Measurements from ENCODE around the gene QPCTL. TPM values are rescaled to one million over a fixed set of nuclear protein-coding genes. Genes with fewer than 3 reads are reported as not detected.
A peak's percentile ranks its signal among the peaks of the same experiment; 100 is the strongest.

QPCTL gene
- total and polyA plus RNA-seq, 2 of the 4 experiments (the other 2 are of a cell fraction): 6.6 to 11.5 TPM

DNA sequence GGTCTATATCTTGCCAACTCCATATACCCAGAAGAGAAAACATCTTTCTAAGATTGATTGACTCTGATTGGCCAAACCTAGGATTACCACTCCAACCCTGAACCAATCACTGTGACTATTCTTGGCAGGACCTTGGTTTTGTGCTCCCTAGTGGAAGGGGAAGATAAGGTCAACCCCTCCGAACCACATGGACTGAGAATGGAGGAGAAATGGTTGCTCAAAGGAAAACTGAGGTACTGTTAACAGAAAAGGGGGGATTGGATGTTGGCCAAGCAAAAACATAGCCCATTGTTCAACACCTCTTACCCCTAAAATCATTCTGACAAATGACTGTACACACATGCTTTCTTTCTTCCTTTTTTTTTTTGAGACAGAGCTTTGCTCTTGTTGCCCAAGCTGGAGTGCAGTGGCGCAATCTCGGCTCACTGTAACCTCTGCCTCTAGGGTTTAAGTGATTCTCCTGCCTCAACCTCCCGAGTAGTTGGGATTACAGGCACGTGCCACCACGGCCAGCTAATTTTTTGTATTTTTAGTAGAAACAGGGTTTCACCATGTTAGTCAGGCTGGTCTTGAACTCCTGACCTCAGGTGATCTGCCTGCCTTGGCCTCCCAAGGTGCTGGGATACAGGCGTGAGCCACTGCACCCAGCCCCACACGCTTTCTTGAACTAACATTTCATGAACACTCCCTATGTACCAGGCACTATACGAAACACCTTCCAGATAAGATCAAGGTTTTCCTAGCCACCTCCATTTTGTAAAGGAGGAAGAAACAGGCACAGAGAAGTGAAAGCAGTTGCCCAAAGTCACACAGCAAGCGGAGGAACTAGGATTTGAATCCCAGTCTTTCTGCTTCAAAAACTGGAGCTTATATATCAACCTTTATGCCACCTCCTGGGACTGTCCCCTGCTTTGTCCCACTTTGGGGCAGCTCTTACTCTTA lies 47.3 kb downstream of the QPCTL start:
- Histone ChIP-seq H3K27me3 (ENCODE audit: control insufficient read depth, insufficient read depth, low read length) (peaks cover 9% of the 10 kb centered on the region), H3K9me3 (ENCODE audit: control insufficient read depth, insufficient read depth, low read length) (no peaks in the 10 kb centered on the region), H3K4ac (ENCODE audit: low read depth, low read length) (no peak overlapping the region), H3K56ac (ENCODE audit: extremely low read depth, insufficient read depth, low read length) (no peak overlapping the region), H3K36me3 (ENCODE audit: control insufficient read depth, insufficient read depth, low read length) (no peaks in the 10 kb centered on the region), H2AK5ac (ENCODE audit: low read depth, low read length) (no peak overlapping the region), H3K79me1 (ENCODE audit: low read depth in 1 of 2, low read length in 2 of 2) (no peaks in the 10 kb centered on the region), H3K27ac (ENCODE audit: insufficient read depth, low read length) (no peak overlapping the region), H4K5ac (ENCODE audit: low read depth, low read length) (no peak overlapping the region), H3K4me1 (ENCODE audit: control insufficient read depth, insufficient read depth, low read length) (no peaks in the 10 kb centered on the region), H3K4me3 (ENCODE audit: insufficient read depth, low read depth, low read length) (no peak overlapping the region), H2BK5ac (ENCODE audit: low read depth, low read length, poor library complexity, severe bottlenecking) (no peak overlapping the region), H2AFZ (replicated peaks; ENCODE audit: low read length, poor library complexity) (peak overlapping the region; percentile 13), H2BK120ac (ENCODE audit: low read depth, low read length) (no peak overlapping the region), H3K18ac (ENCODE audit: low read depth, low read length) (no peak overlapping the region), H3K23ac (ENCODE audit: low read depth, low read length) (no peak overlapping the region), H2BK20ac (ENCODE audit: low read depth, low read length) (no peak overlapping the region), H3K9me1 (ENCODE audit: insufficient read depth, low read length) (no peaks in the 10 kb centered on the region), H2AK9ac (replicated peaks; ENCODE audit: low read depth, low read length, poor library complexity) (no peak overlapping the region), H3K9ac (ENCODE audit: low read depth, low read length) (no peak overlapping the region), H4K20me1 (ENCODE audit: insufficient read depth, low read length) (no peaks in the 10 kb centered on the region), H4K8ac (ENCODE audit: low read depth in 2 of 2, low read length in 2 of 2) (no peak overlapping the region), H3K14ac (replicated peaks; ENCODE audit: low read depth, low read length) (no peak overlapping the region), H3K4me2 (ENCODE audit: low read depth, low read length) (no peak overlapping the region), H2BK15ac (ENCODE audit: low read depth, low read length) (no peak overlapping the region), H4K91ac (ENCODE audit: insufficient read depth, low read depth, low read length) (no peak overlapping the region)
- dilution Hi-C loops (cut with HindIII; ENCODE audit: low sequenced_read_pairs, unreplicated experiment): no loop called here
- DNase-seq: no peak
- intact Hi-C loops (cut with micrococcal nuclease): no loop called here
- in situ Hi-C loops (cut with MboI; ENCODE audit: low sequenced_read_pairs): no loop called here
- POLR2A ChIA-PET (ENCODE audit: unreplicated experiment): no interaction called here
- no TSS peak for BruUV-seq (replicated peaks)
- no peak for ATAC-seq (ENCODE audit: low read depth)
- 100% methylated on average over 2 of the region's 10 CpGs; no CpG with 5 or more reads in 1 of the 2 experiments for WGBS, 2 experiments (ENCODE audit: extremely low coverage in 2 of 2, insufficient read length in 1 of 2)
- CTCF ChIA-PET: no interaction called here
- TF ChIP-seq MAZ (IDR thresholded peaks at IDR 0.05; ENCODE audit: borderline replicate concordance, low read depth, low read length) (no peak), CEBPB (IDR thresholded peaks at IDR 0.05; ENCODE audit: low read depth, low read length) (0 out of 2 replicates have a peak, but pooled peaks have one; percentile 7), POLR2A (IDR thresholded peaks at IDR 0.05; ENCODE audit: low read depth, low read length) (no peak)

Data from IMR-90 (cell line).